HG03342 (cell line): Measurements from ENCODE around the gene NCSTN.
A peak's percentile ranks its signal among the peaks of the same experiment; 100 is the strongest.
"Not testable (repeated sequence)": the region's sequence is repeated elsewhere in the genome, so short reads cannot be mapped to it uniquely, and the experiment has no call there.

Experiments used
- ATAC-seq: cut with Tn5 transposase; IDR thresholded peaks from one replicate; pipeline ENCODE4 v1.9.1; 2021; ENCODE audit warnings: mild to moderate bottlenecking, moderate library complexity; ENCODE audit not compliant: unreplicated experiment

Gene NCSTN

GRCh38 chr1:160370561-160371345 lies 27.6 kb downstream of the NCSTN start:
- no peak for ATAC-seq

GRCh38 chr1:160371346-160371631 lies 28.1 kb downstream of the NCSTN start:
- ATAC-seq, result no peak

- ATAC-seq, result no peak
These were observed 28.6 kb downstream of the NCSTN start for GRCh38 chr1:160371756-160372155.

GRCh38 chr1:160373696-160374095 lies 30.5 kb downstream of the NCSTN start:
- ATAC-seq, result no peak

GRCh38 chr1:160374306-160375110 lies 31.3 kb downstream of the NCSTN start:
- no peak for ATAC-seq

GRCh38 chr1:160375788-160376524 lies 32.8 kb downstream of the NCSTN start:
- no peak for ATAC-seq

- ATAC-seq, result peak; percentile 53
These were observed 33.4 kb downstream of the NCSTN start for GRCh38 chr1:160376525-160377131.

- no peak for ATAC-seq
These were observed 34.5 kb downstream of the NCSTN start for GRCh38 chr1:160377585-160378206.

GRCh38 chr1:160384812-160385211 lies 41.6 kb downstream of the NCSTN start:
- ATAC-seq, result not testable (repeated sequence)

- not testable (repeated sequence) for ATAC-seq
These were observed 45.2 kb downstream of the NCSTN start for GRCh38 chr1:160388406-160388805.

- ATAC-seq, result no peak
These were observed 51.5 kb downstream of the NCSTN start for GRCh38 chr1:160394673-160395072.

GRCh38 chr1:160397651-160398050 lies 54.5 kb downstream of the NCSTN start:
- no peak for ATAC-seq

- no peak for ATAC-seq
These were observed 55.6 kb downstream of the NCSTN start for GRCh38 chr1:160398823-160399222.

- ATAC-seq, result no peak
These were observed 56.5 kb downstream of the NCSTN start for GRCh38 chr1:160399544-160400222.

- ATAC-seq, result no peak
These were observed 57.1 kb downstream of the NCSTN start, which contains the start of gene VANGL2 for GRCh38 chr1:160400223-160400645. Gene VANGL2 (plus strand): TSS chr1:160400564. CDS start chr1:160415838, 15,274 bp downstream.

- ATAC-seq, result no peak
These were observed 57.7 kb downstream of the NCSTN start for GRCh38 chr1:160400646-160401486.

GRCh38 chr1:160401487-160401805 lies 58.3 kb downstream of the NCSTN start:
- ATAC-seq, result no peak

- ATAC-seq, result no peak
These were observed 59.0 kb downstream of the NCSTN start for GRCh38 chr1:160402001-160402795.
